Measurements from ENCODE around the gene TUBA3D.
"Not testable (repeated sequence)": the region's sequence is repeated elsewhere in the genome, so short reads cannot be mapped to it uniquely, and the experiment has no call there.

DNA sequence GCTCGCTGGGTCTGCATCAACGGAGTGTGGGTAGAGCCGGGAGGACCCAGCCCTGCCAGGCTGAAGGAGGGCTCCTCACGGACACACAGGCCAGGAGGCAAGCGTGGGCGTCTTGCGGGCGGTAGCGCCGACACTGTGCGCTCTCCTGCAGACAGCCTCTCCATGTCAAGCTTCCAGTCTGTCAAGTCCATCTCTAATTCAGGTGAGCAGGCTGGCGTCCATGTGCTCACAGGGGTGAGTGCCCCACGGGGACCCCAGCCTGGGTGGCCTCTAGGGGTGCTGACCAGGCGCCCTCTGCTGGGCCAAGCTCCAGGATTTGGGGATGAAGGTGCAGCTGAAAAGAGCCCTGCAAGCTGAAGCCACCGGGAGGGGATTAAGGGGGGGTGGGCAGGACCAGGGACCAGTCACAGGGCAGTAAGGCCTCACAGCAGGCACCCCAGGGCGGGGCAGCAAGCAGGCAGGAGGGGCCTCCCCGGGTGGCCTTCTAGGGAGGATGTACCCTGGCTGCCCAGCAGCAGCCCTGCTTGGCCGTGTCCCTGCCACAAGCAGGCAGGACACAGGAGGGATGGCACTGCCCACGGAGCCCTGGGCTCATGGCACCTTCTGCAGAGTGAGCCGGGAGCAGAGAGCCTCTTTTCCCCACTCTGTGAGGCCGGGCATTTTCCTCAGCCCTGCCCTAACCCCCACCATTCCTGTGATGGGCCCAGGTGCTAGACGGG is 54.9 kb downstream of the TUBA3D start:
- TF ChIP-seq, protein P1, sequence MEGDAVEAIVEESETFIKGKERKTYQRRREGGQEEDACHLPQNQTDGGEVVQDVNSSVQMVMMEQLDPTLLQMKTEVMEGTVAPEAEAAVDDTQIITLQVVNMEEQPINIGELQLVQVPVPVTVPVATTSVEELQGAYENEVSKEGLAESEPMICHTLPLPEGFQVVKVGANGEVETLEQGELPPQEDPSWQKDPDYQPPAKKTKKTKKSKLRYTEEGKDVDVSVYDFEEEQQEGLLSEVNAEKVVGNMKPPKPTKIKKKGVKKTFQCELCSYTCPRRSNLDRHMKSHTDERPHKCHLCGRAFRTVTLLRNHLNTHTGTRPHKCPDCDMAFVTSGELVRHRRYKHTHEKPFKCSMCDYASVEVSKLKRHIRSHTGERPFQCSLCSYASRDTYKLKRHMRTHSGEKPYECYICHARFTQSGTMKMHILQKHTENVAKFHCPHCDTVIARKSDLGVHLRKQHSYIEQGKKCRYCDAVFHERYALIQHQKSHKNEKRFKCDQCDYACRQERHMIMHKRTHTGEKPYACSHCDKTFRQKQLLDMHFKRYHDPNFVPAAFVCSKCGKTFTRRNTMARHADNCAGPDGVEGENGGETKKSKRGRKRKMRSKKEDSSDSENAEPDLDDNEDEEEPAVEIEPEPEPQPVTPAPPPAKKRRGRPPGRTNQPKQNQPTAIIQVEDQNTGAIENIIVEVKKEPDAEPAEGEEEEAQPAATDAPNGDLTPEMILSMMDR (IDR thresholded peaks at IDR 0.05): not testable (repeated sequence)
- not testable (repeated sequence) for TF ChIP-seq POLR2A (IDR thresholded peaks at IDR 0.05)

Measured in heart left ventricle (tissue), 13 donors.